GM19238 (cell line): ENCODE data around the gene PARD6G.
A peak's percentile ranks its signal among the peaks of the same experiment; 100 is the strongest.

ENCODE experiments used
- DNase-seq: peaks from one replicate; pipeline ENCODE4 v3.0.0; 2011; ENCODE audit warnings: low spot score; ENCODE audit not compliant: insufficient read length

Gene PARD6G

DNA sequence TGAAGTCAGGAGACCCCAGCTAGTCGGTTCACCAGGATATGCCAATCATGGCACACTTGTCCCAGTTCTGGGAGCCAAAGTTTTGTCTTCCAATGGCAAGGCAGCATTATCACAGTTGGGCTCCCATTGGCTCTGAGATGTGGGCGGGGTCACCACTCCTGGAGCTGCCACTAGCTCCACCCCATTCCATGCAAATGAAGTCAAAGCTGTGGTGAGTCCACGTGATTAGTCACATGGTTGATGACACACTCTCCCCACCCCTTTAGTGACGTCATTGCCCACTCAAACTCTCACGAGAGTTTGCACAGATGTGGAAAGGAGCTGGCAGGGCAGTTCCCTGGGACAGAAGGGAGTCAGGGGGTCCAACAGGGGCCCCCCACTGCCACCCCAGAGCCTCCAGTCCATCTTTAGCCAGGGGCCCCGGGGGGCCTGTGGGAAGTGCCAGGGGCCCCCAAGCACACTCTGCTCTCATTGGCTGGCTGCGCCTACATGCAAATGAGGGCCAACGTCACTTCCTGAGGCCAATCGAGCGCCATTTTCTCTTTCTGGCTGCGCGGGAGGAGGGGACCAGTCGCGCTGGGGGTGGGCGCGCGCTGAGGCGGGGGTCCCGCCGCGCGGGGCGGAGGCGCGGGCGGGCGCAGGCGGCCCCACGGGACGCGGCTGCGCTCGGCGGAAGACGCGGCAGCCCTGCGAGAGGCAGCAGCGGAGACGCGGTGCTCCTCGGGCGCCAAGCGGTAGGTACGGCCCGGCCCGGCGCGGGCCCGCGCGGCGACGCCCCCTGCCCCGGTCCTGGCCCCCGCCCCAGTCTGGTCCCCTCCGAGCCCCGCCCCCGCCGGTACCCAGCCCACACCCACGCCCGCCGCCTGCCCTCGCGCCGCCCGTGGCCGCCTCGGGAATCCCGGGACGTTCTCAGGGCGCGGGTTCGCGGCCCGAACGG lies 138.3 kb downstream of the PARD6G start, which contains the start of gene ADNP2:
Gene ADNP2, plus strand, starts transcription at position 524 of the 937 bp plus-strand sequence. CDS start 8,281 bp downstream, outside the sequence.
- DNase-seq = peak; percentile 70

DNA sequence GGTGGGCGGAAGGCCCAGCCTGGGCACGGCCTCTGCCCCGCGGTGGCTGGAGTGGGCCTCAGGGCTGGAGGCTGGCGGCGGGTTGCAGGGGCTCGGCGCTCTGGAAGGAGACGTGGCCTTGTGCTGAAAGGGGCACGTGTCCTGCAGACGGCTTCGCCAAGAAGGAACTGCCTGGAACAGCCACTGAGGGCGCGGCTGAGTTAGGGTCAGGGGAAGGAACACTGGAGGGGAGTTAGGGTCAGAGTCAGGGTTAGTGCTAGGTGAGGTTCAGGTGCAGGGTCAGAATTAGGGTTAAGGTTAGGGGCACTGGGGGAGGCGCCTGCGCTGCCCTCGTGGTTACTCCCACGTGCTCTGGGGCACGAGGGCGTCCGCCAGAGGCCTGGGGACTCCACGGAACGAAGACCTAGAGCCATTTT lies 139.2 kb downstream of the PARD6G start:
- no peak for DNase-seq

DNA sequence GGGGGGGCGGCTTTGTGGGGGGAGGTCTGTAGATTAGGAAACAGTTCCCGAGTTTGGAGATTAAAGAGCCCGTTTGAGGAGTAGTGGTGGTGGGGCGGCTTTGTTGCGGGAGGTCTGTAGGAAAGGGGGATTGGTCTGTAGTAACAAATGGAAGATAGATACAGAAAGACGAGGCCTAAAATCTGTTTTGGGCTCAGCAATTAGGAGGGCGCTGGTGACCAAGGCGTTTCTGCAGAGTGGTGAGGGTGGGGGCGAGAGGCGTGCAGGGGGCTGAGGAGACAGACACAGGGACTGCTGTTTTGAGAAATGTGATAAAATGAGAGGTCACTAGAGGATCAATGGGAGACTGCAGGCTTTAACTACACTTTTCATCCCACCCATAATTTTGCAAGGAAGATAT lies 139.9 kb downstream of the PARD6G start:
- no peak for DNase-seq
